Measurements from ENCODE around the gene FGD2. TPM values are rescaled to one million over a fixed set of nuclear protein-coding genes. Genes with fewer than 3 reads are reported as not detected.

FGD2 gene
- total RNA-seq, 1 experiment from 2014 or later = not detected

DNA sequence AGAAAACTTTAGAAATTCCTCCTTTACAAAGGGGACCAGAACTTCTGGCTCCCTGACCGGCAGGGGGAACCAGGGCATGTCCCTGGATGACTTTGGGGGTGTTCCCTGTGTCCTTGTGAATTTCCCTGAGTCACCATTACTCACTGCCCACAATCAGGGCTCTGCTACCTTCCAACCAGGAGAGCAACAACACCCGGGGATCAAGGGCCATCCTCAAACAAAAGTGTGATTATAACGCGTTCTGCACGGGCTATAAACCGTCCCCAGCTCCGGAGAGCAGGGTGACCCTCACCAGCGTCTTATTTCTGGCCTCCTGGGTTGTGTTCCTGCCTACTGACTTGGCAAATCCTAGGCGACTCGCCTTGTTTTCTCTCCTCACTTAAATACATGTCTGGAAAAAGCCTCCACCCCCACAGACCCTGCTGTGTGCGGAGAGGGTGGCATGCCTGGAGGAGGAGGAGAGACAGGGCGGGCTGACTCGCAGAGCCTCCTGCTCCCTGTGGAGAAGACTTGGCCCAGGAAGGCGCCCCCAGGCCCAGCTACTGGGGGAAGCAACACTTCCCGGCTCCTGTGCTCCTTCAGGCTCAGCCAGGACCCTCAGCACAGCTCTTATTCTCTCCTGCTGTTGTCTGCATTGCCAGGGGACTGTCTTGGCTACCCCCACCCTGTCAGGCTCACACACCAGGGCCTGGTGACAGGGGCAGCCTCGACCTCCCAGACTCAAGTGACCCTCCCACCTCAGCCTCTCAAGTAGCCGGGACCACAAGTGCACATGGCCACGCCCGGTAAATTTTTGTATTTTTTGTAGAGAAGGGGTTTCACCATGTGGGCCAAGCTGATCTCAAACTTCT, 54.1 kb downstream of the FGD2 start:
- Histone ChIP-seq H3K27me3 (replicated peaks; ENCODE audit: insufficient read depth, low read depth, low read length, poor library complexity) (no peaks in the 10 kb centered on the region), H3K4me3 (ENCODE audit: low read depth, low read length, poor library complexity, severe bottlenecking) (no peak overlapping the region), H3K27ac (ENCODE audit: low read depth, low read length, poor library complexity, severe bottlenecking) (peak overlapping the region; percentile 79), H3K36me3 (ENCODE audit: insufficient read depth, low read length, poor library complexity, severe bottlenecking) (no peaks in the 10 kb centered on the region), H3K9me3 (ENCODE audit: low read depth, low read length, poor library complexity, severe bottlenecking) (no peaks in the 10 kb centered on the region), H3K4me1 (ENCODE audit: insufficient read depth, low read length, poor library complexity, severe bottlenecking) (peaks cover 14% of the 10 kb centered on the region)
- POLR2A ChIA-PET (ENCODE audit: low non-redundant PET) = no interaction called here
- peak; percentile 91 for DNase-seq (ENCODE audit: low spot score)
- CTCF ChIA-PET = interaction anchor here (0.5 to 0.6 kb wide), 2 partner anchors 169 to 524 kb away, joined by 4 read pairs; no protein-coding TSS in a partner anchor
- TSS peak; percentile 71 for BruUV-seq (replicated peaks)
- intact Hi-C loops (cut with micrococcal nuclease; ENCODE audit: unreplicated experiment) = loop anchor here (1.0 kb wide), 1 partner anchor 112 kb away; no protein-coding TSS in a partner anchor
- TF ChIP-seq, protein P1, sequence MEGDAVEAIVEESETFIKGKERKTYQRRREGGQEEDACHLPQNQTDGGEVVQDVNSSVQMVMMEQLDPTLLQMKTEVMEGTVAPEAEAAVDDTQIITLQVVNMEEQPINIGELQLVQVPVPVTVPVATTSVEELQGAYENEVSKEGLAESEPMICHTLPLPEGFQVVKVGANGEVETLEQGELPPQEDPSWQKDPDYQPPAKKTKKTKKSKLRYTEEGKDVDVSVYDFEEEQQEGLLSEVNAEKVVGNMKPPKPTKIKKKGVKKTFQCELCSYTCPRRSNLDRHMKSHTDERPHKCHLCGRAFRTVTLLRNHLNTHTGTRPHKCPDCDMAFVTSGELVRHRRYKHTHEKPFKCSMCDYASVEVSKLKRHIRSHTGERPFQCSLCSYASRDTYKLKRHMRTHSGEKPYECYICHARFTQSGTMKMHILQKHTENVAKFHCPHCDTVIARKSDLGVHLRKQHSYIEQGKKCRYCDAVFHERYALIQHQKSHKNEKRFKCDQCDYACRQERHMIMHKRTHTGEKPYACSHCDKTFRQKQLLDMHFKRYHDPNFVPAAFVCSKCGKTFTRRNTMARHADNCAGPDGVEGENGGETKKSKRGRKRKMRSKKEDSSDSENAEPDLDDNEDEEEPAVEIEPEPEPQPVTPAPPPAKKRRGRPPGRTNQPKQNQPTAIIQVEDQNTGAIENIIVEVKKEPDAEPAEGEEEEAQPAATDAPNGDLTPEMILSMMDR (conservative IDR thresholded peaks at IDR 0.05; ENCODE audit: low read depth, low read length) = peak; percentile 51
- TF ChIP-seq EZH2 (IDR thresholded peaks at IDR 0.05; ENCODE audit: borderline replicate concordance, low read depth, low read length, poor library complexity, severe bottlenecking) = no peak

DNA sequence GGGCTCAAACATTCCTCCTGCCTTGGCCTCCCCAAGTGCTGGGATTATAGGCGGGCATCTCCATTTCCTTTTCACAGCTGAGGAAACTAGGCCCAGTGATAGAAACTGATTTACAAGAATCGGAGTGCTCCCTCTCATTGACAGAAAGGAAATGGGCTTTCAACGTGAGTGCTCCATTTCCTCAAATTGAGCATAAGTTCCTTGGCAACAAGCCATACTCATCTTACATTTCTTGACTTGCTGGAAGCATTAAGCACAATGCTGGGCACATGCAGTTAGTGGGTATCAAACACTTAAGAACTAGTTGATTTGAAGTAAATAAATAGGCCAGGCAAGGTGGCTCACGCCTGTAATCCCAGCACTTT, 54.7 kb downstream of the FGD2 start:
- no peak overlapping the region for H3K4me3 ChIP-seq (ENCODE audit: low read depth, low read length, poor library complexity, severe bottlenecking)
- BruUV-seq (replicated peaks) = no TSS peak
- ChIA-PET CTCF (no interaction called here), POLR2A (ENCODE audit: low non-redundant PET) (no interaction called here)
- peak; percentile 76 for DNase-seq (ENCODE audit: low spot score)
- peak overlapping the region; percentile 79 for H3K27ac ChIP-seq (ENCODE audit: low read depth, low read length, poor library complexity, severe bottlenecking)
- TF ChIP-seq, protein P1 (conservative IDR thresholded peaks at IDR 0.05; ENCODE audit: low read depth, low read length) = no peak
- TF ChIP-seq EZH2 (IDR thresholded peaks at IDR 0.05; ENCODE audit: borderline replicate concordance, low read depth, low read length, poor library complexity, severe bottlenecking) = no peak
- no peaks in the 10 kb centered on the region for H3K9me3 ChIP-seq (ENCODE audit: low read depth, low read length, poor library complexity, severe bottlenecking)
- no peaks in the 10 kb centered on the region for H3K27me3 ChIP-seq (replicated peaks; ENCODE audit: insufficient read depth, low read depth, low read length, poor library complexity)
- H3K36me3 ChIP-seq (ENCODE audit: insufficient read depth, low read length, poor library complexity, severe bottlenecking) = no peaks in the 10 kb centered on the region
- peaks cover 14% of the 10 kb centered on the region for H3K4me1 ChIP-seq (ENCODE audit: insufficient read depth, low read length, poor library complexity, severe bottlenecking)
- intact Hi-C loops (cut with micrococcal nuclease; ENCODE audit: unreplicated experiment) = no loop called here

DNA sequence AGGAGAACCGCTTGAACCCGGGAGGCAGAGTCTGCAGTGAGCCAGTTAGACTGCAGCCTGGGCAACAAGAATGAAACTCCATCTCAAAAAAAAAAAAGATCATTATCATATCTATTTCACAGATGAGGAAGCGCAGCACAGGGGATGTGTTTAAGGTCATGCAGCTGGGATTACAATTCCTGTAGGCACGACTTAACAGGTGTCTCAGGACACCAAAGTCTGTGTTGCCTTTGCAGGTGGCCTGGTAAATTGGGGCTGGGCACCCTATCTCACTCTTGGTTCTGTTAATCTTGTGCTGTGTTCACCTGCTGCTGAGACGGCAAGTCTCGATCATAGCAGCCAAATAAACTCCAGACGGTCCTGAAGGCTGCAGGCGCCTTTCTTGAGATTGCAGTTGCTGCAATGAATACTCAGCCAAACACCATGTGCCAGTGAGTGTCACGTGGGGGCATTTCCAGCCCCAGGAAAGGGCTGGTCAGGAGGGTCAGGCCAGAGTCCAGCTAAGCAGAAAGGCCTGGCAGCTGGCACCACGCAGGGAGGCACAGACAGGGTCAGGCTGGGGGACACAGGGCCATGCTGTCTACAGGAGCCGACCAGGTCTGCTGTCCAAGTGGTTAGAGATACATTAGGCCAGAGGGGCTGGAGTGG, 55.8 kb downstream of the FGD2 start:
- H3K4me1 ChIP-seq (ENCODE audit: insufficient read depth, low read length, poor library complexity, severe bottlenecking) = peaks cover 14% of the 10 kb centered on the region
- intact Hi-C loops (cut with micrococcal nuclease; ENCODE audit: unreplicated experiment) = no loop called here
- H3K36me3 ChIP-seq (ENCODE audit: insufficient read depth, low read length, poor library complexity, severe bottlenecking) = no peaks in the 10 kb centered on the region
- ChIA-PET POLR2A (ENCODE audit: low non-redundant PET) (no interaction called here), CTCF (no interaction called here)
- BruUV-seq (replicated peaks) = no TSS peak
- no peaks in the 10 kb centered on the region for H3K27me3 ChIP-seq (replicated peaks; ENCODE audit: insufficient read depth, low read depth, low read length, poor library complexity)
- H3K27ac ChIP-seq (ENCODE audit: low read depth, low read length, poor library complexity, severe bottlenecking) = no peak overlapping the region
- no peak for TF ChIP-seq EZH2 (IDR thresholded peaks at IDR 0.05; ENCODE audit: borderline replicate concordance, low read depth, low read length, poor library complexity, severe bottlenecking)
- TF ChIP-seq, protein P1 (conservative IDR thresholded peaks at IDR 0.05; ENCODE audit: low read depth, low read length) = no peak
- DNase-seq (ENCODE audit: low spot score) = no peak
- H3K4me3 ChIP-seq (ENCODE audit: low read depth, low read length, poor library complexity, severe bottlenecking) = no peak overlapping the region
- no peaks in the 10 kb centered on the region for H3K9me3 ChIP-seq (ENCODE audit: low read depth, low read length, poor library complexity, severe bottlenecking)
